ENCODE data around the gene KRT76. TPM values are rescaled to one million over a fixed set of nuclear protein-coding genes. Genes with fewer than 3 reads are reported as not detected.

The KRT76 gene
- total RNA-seq, 4 donors from 2014 or later: not detected

DNA sequence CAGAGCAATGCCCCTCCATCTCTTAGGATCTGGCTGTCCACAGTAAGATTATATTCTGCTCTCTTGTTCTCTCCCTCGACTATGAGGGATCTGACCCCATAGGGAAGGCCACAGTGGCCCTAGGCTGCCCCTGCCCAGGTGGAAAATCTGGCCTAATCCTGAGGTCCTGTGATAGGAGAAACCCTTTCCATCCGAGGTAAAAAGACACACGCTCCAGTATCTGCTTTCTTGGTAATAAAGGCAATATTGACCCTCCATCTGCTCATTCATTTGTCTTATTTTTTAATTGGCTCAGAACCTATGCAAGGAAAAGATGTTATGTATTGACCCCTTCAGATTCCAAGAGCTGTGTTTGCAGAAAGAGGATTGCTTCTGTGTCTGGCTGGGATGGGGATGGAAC, 9.7 kb downstream of the KRT76 start:
- TF ChIP-seq, protein P1, sequence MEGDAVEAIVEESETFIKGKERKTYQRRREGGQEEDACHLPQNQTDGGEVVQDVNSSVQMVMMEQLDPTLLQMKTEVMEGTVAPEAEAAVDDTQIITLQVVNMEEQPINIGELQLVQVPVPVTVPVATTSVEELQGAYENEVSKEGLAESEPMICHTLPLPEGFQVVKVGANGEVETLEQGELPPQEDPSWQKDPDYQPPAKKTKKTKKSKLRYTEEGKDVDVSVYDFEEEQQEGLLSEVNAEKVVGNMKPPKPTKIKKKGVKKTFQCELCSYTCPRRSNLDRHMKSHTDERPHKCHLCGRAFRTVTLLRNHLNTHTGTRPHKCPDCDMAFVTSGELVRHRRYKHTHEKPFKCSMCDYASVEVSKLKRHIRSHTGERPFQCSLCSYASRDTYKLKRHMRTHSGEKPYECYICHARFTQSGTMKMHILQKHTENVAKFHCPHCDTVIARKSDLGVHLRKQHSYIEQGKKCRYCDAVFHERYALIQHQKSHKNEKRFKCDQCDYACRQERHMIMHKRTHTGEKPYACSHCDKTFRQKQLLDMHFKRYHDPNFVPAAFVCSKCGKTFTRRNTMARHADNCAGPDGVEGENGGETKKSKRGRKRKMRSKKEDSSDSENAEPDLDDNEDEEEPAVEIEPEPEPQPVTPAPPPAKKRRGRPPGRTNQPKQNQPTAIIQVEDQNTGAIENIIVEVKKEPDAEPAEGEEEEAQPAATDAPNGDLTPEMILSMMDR (IDR thresholded peaks at IDR 0.05; ENCODE audit: low read depth): no peak

DNA sequence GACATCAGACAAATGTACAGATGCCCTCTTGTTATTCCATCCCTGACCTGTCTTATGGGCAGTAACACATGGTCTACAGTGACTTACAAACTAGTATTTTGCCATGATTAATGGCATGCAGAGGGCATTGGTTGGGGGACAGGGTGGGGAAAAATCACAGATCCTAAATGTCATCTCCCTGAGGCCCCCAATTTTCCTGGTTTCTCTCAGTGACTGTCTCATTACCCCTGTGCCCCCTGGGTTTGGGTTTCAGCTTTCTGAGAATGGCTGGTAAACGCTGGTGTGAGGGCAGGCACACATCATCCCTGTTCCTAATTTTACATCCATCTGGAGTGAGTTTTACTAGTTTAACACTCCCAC, 10.1 kb downstream of the KRT76 start:
- TF ChIP-seq, protein P1 (IDR thresholded peaks at IDR 0.05; ENCODE audit: low read depth): no peak

DNA sequence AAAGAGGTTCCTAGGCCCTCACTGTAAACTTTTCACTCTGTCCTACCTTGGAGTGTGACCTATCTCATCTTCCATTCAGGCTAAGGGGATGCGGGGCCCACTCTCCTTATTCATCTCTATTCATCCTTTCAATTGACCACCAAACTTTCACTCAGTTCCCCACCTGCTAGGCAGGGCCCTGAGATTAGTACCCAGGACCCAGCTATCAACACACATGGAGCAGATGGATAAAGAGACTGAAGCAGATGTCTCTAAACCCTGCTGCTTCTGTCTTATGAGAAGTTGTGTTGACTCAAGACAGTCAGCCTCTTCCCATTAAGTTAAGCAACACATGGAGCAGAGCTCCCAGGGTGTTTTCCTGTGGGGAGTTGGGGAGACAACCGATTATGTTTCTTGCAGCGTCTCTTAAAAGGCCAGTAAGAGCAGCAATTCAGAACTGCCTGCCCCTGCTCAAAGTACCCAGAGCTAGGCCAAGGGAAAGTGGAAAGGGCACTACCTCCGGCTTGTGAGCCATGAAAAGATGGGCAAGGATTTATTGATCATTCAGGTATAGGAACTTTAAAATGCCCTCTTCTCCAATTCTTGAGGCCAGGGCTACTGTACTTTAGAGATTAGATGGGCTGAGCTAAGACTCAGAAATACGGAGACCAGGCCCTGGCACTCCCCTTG, 10.7 kb downstream of the KRT76 start:
- TF ChIP-seq, protein P1 (IDR thresholded peaks at IDR 0.05; ENCODE audit: low read depth): no peak

DNA sequence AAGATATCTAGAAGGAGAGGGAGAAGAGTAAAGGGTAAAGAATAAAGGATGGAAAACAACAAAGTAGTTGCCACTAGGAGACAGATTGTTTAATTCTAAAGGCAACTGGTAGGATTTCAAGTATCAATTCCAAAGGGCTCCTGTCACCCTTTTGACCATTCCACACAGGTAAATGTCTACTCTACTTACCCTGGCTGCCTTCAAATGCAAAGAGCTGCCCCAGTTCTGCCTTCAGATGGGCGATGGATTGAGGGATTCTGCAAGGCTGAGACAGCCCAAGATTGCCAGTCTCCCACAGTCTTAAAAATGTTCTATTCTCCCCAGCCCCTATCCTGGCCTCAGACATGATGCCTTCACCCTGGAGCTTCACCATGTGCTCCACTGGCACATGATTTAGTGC, 11.4 kb downstream of the KRT76 start:
- TF ChIP-seq, protein P1 (IDR thresholded peaks at IDR 0.05; ENCODE audit: low read depth): no peak

DNA sequence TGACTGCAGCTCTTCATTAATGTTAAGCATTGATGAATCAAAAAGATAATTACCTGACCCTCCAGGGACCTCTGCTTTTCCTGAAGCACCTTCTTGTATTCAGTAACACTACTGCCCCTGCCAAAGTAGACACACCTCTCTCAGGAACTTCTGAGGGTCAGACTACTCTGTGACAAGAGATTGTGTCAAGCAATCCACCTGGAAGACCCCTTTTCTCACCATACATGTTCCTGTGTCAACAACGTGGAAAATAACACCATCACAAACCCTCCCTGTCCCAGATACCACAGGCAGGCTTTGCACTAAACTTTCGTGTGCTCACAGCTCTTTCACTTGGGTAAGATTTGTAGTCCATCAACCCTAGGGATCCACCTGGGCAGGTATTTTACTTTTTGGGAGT, 13.2 kb downstream of the KRT76 start:
- TF ChIP-seq, protein P1 (IDR thresholded peaks at IDR 0.05; ENCODE audit: low read depth): no peak

DNA sequence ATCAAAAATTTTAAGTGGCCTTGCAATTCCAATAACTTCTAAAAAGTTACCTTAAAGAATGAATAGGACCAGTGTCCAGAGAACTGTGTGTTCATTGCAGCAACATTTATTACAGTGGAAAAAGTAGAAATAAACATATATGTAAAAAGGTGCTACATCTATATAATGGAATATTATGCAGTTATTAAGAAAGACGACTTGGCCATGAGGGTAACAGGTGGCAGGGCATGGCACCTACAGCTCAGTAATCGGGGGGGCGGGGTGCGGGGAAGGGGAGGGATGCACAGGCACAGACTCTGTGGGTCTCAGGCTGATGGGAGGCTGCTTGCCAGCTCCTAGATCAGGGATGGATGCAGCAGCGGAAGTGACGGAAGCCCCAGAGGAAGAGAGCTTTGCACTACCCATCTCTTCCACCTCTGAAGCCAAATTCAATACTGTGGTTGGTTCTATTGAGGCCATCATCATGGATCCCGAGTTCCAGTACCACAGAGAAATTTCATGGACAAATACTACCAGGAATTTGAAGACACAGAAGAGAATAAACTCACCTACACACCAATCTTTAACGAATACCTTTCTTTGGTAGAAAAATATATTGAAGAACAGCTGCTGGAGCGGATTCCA, 14.0 kb downstream of the KRT76 start:
- TF ChIP-seq, protein P1 (IDR thresholded peaks at IDR 0.05; ENCODE audit: low read depth): no peak

DNA sequence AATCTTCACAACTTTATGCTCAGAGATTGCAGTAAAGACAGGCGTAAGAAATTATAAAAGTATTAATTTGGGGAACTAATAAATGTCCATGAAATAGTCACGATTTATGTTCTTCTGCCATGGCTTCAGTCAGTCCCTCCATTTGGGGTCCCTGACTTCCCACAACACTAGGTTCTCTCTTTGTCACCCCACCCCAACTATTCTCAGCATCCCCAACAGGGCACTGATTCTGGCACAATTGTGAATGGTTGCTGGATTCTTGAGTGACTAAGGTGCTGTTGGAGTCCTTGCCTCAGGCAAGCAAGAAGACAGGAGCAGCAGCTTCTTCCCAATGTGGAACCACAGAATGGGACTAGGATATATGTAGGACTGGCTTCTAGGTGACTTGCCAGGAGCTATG, 15.3 kb downstream of the KRT76 start:
- TF ChIP-seq, protein P1 (IDR thresholded peaks at IDR 0.05; ENCODE audit: low read depth): no peak
